ENCODE measurements around the gene TAC1.
"Not testable (repeated sequence)": the region's sequence is repeated elsewhere in the genome, so short reads cannot be mapped to it uniquely, and the experiment has no call there.

Gene TAC1

GRCh38 chr7:97731736-97732564 lies at the start of gene TAC1:
TSS of gene TAC1 (plus strand) at chr7:97732086. CDS start at chr7:97732613, 527 bp downstream.
- in situ Hi-C loops (cut with MboI; ENCODE audit: low sequenced_read_pairs): no loop called here

- in situ Hi-C loops (cut with MboI; ENCODE audit: low sequenced_read_pairs): no loop called here
Observed at GRCh38 chr7:97685952-97686351, 45.9 kb upstream of the TAC1 start.

- in situ Hi-C loops (cut with MboI; ENCODE audit: low sequenced_read_pairs): no loop called here
Observed at GRCh38 chr7:97693586-97693985, 38.3 kb upstream of the TAC1 start.

GRCh38 chr7:97694355-97694754 lies 37.5 kb upstream of the TAC1 start:
- in situ Hi-C loops (cut with MboI; ENCODE audit: low sequenced_read_pairs): no loop called here

GRCh38 chr7:97697396-97697795 lies 34.5 kb upstream of the TAC1 start:
- in situ Hi-C loops (cut with MboI; ENCODE audit: low sequenced_read_pairs): no loop called here

- in situ Hi-C loops (cut with MboI; ENCODE audit: low sequenced_read_pairs): no loop called here
Observed at GRCh38 chr7:97722386-97722785, 9.5 kb upstream of the TAC1 start.

GRCh38 chr7:97732565-97733275 lies 834 bp downstream of the TAC1 start:
- in situ Hi-C loops (cut with MboI; ENCODE audit: low sequenced_read_pairs): no loop called here

GRCh38 chr7:97733276-97734161 lies 1.6 kb downstream of the TAC1 start:
- in situ Hi-C loops (cut with MboI; ENCODE audit: low sequenced_read_pairs): no loop called here

GRCh38 chr7:97734255-97734654 lies 2.4 kb downstream of the TAC1 start:
- in situ Hi-C loops (cut with MboI; ENCODE audit: low sequenced_read_pairs): no loop called here

- in situ Hi-C loops (cut with MboI; ENCODE audit: low sequenced_read_pairs): no loop called here
Observed at GRCh38 chr7:97735075-97735474, 3.2 kb downstream of the TAC1 start.

- in situ Hi-C loops (cut with MboI; ENCODE audit: low sequenced_read_pairs): no loop called here
Observed at GRCh38 chr7:97748482-97748881, 16.6 kb downstream of the TAC1 start.

- in situ Hi-C loops (cut with MboI; ENCODE audit: low sequenced_read_pairs): no loop called here
Observed at GRCh38 chr7:97751566-97751965, 19.7 kb downstream of the TAC1 start.

GRCh38 chr7:97752215-97752614 lies 20.3 kb downstream of the TAC1 start:
- in situ Hi-C loops (cut with MboI; ENCODE audit: low sequenced_read_pairs): no loop called here

GRCh38 chr7:97757824-97758223 lies 25.9 kb downstream of the TAC1 start:
- in situ Hi-C loops (cut with MboI; ENCODE audit: low sequenced_read_pairs): no loop called here

GRCh38 chr7:97770850-97771249 lies 39.0 kb downstream of the TAC1 start:
- in situ Hi-C loops (cut with MboI; ENCODE audit: low sequenced_read_pairs): no loop called here

GRCh38 chr7:97771576-97771975 lies 39.7 kb downstream of the TAC1 start:
- in situ Hi-C loops (cut with MboI; ENCODE audit: low sequenced_read_pairs): no loop called here

- in situ Hi-C loops (cut with MboI; ENCODE audit: low sequenced_read_pairs): no loop called here
Observed at GRCh38 chr7:97772045-97772901, 40.4 kb downstream of the TAC1 start.

GRCh38 chr7:97786398-97786797 lies 54.5 kb downstream of the TAC1 start:
- in situ Hi-C loops (cut with MboI; ENCODE audit: low sequenced_read_pairs): not testable (repeated sequence)

All from HL-60/S4 (cell line).